Fibroblast of villous mesenchyme (primary cell): ENCODE data around the gene ZNF579. TPM values are rescaled to one million over a fixed set of nuclear protein-coding genes. Genes with fewer than 3 reads are reported as not detected.

ENCODE experiments used
- DNase-seq: peaks from one replicate; pipeline ENCODE4 v3.0.0-alpha.2; 2010; ENCODE audit warnings: low read depth
- H3K4me3 ChIP-seq: 2 replicates; pipeline ENCODE4 v1.5.1; 2011; ENCODE audit warnings: low read depth, mild to moderate bottlenecking, low read length
- total RNA-seq: library from RNA; depleted of rRNA; stranded (reverse); fragments of >200 nt; gene quantifications from 2 replicates; pipeline ENCODE4 v1.2.3, GENCODE V29; 2012
- TF ChIP-seq, protein P1 (sequence below): IDR thresholded peaks from 2 replicates; pipeline ENCODE4 v1.5.1; 2012; ENCODE audit warnings: low read depth, mild to moderate bottlenecking, low read length; ENCODE audit not compliant: insufficient read depth

The ZNF579 gene
- total RNA-seq, 1 donor = 5.6 TPM

DNA sequence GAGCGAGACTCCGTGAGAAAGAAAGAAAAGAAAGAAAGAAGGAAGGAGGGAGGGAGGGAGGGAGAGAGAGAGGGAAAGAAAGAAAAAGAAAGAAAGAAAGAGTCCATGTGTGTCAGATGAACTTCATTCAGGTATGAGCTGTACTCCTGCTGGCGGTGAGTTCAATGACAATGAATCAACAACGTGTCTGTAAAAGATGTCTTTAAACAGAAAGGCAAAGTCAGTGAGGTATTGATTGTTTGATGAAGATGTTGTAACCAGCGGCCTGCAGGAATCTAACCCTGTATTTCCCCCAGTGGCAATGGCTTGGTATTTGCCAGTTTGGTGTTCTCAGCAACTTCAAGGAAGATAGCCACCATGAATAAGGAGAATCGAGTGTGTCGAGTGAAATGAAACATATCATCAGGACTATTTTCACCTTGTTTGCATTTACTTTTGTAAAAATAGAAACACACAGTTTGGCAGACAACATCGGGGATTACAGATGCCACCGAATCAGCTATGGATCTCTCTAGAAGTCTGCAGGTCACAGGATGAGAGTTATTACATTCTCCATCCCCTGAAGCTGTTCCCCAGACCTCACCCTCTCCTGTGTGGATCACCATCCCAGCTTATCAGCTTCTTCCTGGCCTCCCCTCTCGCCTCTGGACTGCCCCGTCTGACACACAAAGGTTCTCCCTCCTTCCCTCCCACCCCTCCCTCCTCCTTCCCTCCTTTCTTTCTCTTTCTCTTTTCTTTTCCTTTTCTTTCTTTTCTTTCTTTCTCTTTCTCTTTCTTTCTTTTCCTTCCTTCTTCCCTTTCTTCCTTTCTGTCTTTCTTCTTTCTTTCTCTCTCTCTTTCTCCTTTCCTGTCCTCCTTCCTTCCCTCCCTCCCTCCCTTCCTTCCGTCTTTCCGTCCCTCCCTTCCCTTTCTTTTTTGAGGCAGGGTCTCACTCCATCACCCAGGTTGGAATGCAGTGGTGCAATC is 27.1 kb downstream of the ZNF579 start:
- TF ChIP-seq, protein P1, sequence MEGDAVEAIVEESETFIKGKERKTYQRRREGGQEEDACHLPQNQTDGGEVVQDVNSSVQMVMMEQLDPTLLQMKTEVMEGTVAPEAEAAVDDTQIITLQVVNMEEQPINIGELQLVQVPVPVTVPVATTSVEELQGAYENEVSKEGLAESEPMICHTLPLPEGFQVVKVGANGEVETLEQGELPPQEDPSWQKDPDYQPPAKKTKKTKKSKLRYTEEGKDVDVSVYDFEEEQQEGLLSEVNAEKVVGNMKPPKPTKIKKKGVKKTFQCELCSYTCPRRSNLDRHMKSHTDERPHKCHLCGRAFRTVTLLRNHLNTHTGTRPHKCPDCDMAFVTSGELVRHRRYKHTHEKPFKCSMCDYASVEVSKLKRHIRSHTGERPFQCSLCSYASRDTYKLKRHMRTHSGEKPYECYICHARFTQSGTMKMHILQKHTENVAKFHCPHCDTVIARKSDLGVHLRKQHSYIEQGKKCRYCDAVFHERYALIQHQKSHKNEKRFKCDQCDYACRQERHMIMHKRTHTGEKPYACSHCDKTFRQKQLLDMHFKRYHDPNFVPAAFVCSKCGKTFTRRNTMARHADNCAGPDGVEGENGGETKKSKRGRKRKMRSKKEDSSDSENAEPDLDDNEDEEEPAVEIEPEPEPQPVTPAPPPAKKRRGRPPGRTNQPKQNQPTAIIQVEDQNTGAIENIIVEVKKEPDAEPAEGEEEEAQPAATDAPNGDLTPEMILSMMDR = no peak
- DNase-seq = no peak
- H3K4me3 ChIP-seq = no peak overlapping the region

DNA sequence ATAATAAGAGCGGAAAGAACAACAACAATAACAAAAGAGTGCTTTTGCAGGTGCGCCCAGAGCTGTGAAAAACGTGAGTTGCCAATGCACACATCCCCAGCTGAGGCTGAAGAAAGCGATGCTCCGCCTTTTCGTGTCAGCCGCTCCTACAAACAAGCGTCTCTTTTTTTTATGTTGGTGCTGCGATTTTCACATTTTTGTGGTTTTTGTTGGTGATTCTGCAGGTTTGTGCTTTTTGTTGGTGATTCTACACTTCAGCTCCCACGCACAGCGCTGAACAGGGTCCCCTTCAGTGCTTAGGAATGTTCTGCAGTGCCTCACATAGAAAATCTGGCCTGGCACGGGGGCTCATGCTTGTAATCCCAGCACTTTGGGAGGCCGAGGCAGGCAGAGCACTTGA is 28.0 kb downstream of the ZNF579 start:
- no peak overlapping the region for H3K4me3 ChIP-seq
- DNase-seq = peak; percentile 83
- TF ChIP-seq, protein P1 = no peak

DNA sequence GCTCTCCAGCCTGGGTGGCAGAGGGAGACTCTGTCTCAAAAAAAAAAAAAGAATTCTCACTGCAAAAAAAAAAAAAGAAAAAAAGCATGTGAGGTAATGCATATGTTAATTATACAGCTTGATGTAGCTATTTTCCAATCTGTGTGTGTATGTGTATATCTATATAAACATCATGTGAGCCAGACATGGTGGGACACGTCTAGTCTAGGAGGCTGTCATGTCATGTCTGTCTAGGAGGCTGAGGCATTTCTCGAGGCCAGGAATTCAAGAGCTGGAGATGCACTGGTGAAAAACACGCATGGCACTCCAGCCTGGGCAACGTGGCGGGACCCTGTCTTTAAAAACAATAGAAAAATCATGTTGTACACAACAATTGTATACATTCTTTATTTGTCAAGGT is 28.4 kb downstream of the ZNF579 start:
- no peak for DNase-seq
- TF ChIP-seq, protein P1 = no peak

DNA sequence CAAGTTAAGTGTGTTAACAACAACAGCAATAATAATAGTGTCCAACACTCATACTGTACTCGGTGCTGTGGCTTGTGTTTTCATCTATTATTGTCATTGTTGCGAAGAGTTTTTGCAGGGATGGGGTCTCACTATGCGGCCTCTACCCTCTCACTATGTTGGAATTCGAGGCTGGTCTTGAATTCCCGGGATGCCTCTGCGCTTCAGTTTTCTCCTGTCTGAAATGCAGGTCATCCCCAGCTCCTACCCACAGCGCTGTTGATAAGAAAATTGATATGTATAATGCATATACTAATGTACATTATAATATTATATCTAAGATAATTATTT is 30.4 kb downstream of the ZNF579 start:
- no peak overlapping the region for H3K4me3 ChIP-seq
- TF ChIP-seq, protein P1 = no peak
- DNase-seq = no peak

More for the DNA sequence above, 28.4 kb downstream of the ZNF579 start:
- H3K4me3 ChIP-seq = no peak overlapping the region

DNA sequence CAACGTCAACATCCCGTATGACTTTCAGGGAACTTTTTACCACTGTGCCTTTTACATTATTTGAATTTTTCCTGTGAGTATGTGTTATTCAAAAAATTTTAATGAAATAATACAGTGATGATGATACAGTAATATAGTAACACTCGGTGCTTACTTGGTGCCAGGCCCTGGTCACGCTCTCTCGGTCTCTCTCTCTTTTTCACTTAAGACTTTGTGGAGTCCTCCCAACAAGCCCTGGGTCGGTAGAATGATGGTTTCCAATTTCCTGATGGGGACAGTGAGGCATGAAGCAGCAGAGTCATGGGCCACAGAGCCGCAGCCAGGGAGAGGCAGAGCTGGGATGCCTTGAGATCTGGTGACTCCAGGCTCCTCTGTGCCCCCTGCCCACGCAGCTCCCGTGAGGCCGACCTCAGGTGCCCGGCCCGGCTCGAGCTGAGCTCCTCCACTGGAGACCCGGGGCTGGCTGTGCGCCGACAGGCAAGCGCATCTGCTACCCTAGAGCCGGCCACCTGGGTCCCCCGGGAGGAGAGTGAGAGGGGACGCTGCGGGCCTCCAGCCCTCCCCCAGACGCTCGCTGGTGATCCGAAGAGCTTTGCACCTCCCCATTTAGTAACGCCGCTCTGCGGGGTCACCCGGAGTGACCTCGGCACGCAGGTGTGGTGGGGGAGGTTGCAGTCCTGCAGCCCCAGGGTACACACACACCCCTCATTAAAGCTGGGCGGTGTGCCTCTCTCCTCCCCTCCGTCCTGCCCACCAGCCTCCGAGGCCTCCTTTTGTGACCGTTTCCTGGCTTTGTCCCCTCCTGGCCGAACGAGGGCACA is 30.9 kb downstream of the ZNF579 start:
- H3K4me3 ChIP-seq = no peak overlapping the region
- DNase-seq = peak; percentile 71
- TF ChIP-seq, protein P1 = no peak

DNA sequence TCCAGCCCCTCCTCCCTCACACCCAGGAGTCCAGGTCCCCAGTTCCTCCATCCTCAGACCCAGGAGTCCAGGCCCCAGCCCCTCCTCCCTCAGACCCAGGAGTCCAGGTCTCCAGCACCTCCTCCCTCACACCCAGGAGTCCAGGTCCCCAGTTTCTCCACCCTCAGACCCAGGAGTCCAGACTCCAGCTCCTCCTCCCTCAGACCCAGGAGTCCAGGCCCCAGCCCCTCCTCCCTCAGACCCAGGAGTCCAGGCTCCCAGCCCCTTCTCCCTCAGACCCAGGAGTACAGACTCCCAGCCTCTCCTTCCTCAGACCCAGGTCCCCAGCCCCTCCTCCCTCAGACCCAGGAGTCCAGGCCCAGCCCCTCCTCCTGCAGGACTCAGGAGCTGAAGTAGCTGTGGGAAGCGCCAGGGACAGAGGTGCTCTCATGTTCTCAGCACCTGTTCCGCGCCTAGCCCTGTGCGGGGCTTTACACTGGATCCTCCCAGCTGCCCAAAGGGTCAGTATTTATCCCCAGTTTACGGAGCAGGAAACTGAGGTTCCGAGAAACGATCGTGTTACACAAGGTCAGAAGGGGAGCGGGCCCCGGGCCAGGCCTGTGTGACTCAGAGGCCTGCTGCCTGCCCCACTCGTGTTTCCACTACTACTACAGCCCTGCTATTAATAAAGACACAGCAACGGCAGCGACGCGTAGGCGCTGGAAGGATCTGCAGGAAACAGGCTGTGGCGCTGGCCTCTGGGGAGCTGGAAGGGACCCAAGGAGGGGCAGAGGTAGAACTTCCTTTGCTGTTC is 33.6 kb downstream of the ZNF579 start:
- peak; percentile 73 for DNase-seq
- TF ChIP-seq, protein P1 = no peak
- H3K4me3 ChIP-seq = no peak overlapping the region
